Liver (tissue), 9 donors: ENCODE results near the gene TLL2. TPM values are rescaled to one million over a fixed set of nuclear protein-coding genes. Genes with fewer than 3 reads are reported as not detected.

Experiments
- DNase-seq: peaks from one replicate; pipeline ENCODE4 v3.0.0-alpha.2; 2017; ENCODE audit warnings: low spot score
- H3K27ac ChIP-seq, 2 donors: one replicate each; pipeline ENCODE4 v1.7.0; 2013; ENCODE audit warnings: inconsistent platforms in 2 of 2, low read length in 2 of 2, control low read depth in 1 of 2, low read depth in 1 of 2, mild to moderate bottlenecking in 1 of 2
- H3K27me3 ChIP-seq, 4 donors: one replicate each; pipeline versions ENCODE4 v1.6.1 to v1.7.0; 2013; ENCODE audit warnings: low read length in 3 of 4, inconsistent platforms in 1 of 4, mild to moderate bottlenecking in 1 of 4, moderate library complexity in 1 of 4; ENCODE audit not compliant: control insufficient read depth in 4 of 4, insufficient read depth in 4 of 4
- H3K36me3 ChIP-seq, 4 donors: one replicate each; pipeline versions ENCODE4 v1.6.1 to v1.7.0; 2013; ENCODE audit warnings: low read length in 3 of 4, mild to moderate bottlenecking in 3 of 4, low read depth in 1 of 4, moderate library complexity in 1 of 4; ENCODE audit not compliant: control insufficient read depth in 4 of 4, insufficient read depth in 3 of 4
- H3K4me1 ChIP-seq, 4 donors: one replicate each; pipeline versions ENCODE4 v1.6.1 to v1.7.0; 2013; ENCODE audit warnings: low read length in 3 of 4, mild to moderate bottlenecking in 3 of 4, moderate library complexity in 1 of 4; ENCODE audit not compliant: control insufficient read depth in 4 of 4, insufficient read depth in 4 of 4
- H3K4me3 ChIP-seq, 3 donors: one replicate each; pipeline versions ENCODE4 v1.6.1 to v1.7.0; 2013; ENCODE audit warnings: low read length in 3 of 3, control low read depth in 1 of 3, low read depth in 1 of 3, mild to moderate bottlenecking in 1 of 3
- H3K9ac ChIP-seq, 2 donors: one replicate each; pipeline ENCODE4 v1.7.0; 2013; ENCODE audit warnings: low read length in 2 of 2, mild to moderate bottlenecking in 2 of 2, moderate library complexity in 2 of 2, control low read depth in 1 of 2, low read depth in 1 of 2
- H3K9me3 ChIP-seq, 4 donors: one replicate each; pipeline versions ENCODE4 v1.6.1 to v1.7.0; 2013; ENCODE audit warnings: low read length in 3 of 4; ENCODE audit not compliant: control insufficient read depth in 4 of 4
- ATF3 ChIP-seq: IDR thresholded peaks from 2 replicates; pipeline ENCODE4 v1.6.1; 2016; ENCODE audit warnings: antibody characterized with exemption
- CTCF ChIP-seq: fragments of 150-350 bp; IDR thresholded peaks from 2 replicates; pipeline ENCODE4 v1.5.1; 2017; ENCODE audit warnings: improper control_type of control experiment, low read depth, low read length; ENCODE audit not compliant: missing input control
- EGR1 ChIP-seq, 2 donors: IDR thresholded peaks; 2 replicates each; pipeline ENCODE4 v1.6.1; 2016 to 2018; ENCODE audit warnings: antibody characterized with exemption in 2 of 2, low read depth in 2 of 2
- FOXA1 ChIP-seq: IDR thresholded peaks from 2 replicates; pipeline ENCODE4 v1.6.1; 2016; ENCODE audit warnings: antibody characterized with exemption
- FOXA2 ChIP-seq: IDR thresholded peaks from 2 replicates; pipeline ENCODE4 v1.6.1; 2016; ENCODE audit warnings: antibody characterized with exemption
- GABPA ChIP-seq, 2 donors: IDR thresholded peaks in 1 of 2; conservative IDR thresholded peaks in 1 of 2; 2 replicates each; pipeline ENCODE4 v1.6.1; 2016; ENCODE audit warnings: antibody characterized with exemption in 2 of 2, mild to moderate bottlenecking in 1 of 2, moderate library complexity in 1 of 2
- HNF4A ChIP-seq, 2 donors: conservative IDR thresholded peaks; 2 replicates each; pipeline ENCODE4 v1.6.1; 2016; ENCODE audit warnings: antibody characterized with exemption in 2 of 2, mild to moderate bottlenecking in 2 of 2
- HNF4G ChIP-seq: IDR thresholded peaks from 2 replicates; pipeline ENCODE4 v1.6.1; 2016; ENCODE audit warnings: antibody characterized with exemption
- JUND ChIP-seq, 2 donors: IDR thresholded peaks; 2 replicates each; pipeline ENCODE4 v1.6.1; 2016; ENCODE audit warnings: antibody characterized with exemption in 2 of 2
- NR2F2 ChIP-seq: IDR thresholded peaks from 2 replicates; pipeline ENCODE4 v1.6.1; 2016; ENCODE audit warnings: antibody characterized with exemption
- RAD21 ChIP-seq, 2 donors: IDR thresholded peaks; 2 replicates each; pipeline ENCODE4 v1.6.1; 2016; ENCODE audit warnings: antibody characterized with exemption in 2 of 2, mild to moderate bottlenecking in 2 of 2
- REST ChIP-seq: IDR thresholded peaks from 2 replicates; pipeline ENCODE4 v1.6.1; 2016; ENCODE audit warnings: antibody characterized with exemption, mild to moderate bottlenecking
- RXRA ChIP-seq, 2 donors: IDR thresholded peaks; 2 replicates each; pipeline ENCODE4 v1.6.1; 2017 to 2018; ENCODE audit warnings: antibody characterized with exemption in 2 of 2, mild to moderate bottlenecking in 1 of 2
- SP1 ChIP-seq: IDR thresholded peaks from 2 replicates; pipeline ENCODE4 v1.6.1; 2018; ENCODE audit warnings: antibody characterized with exemption, mild to moderate bottlenecking
- TAF1 ChIP-seq: conservative IDR thresholded peaks from 2 replicates; pipeline ENCODE4 v1.6.1; 2016; ENCODE audit warnings: antibody characterized with exemption, mild to moderate bottlenecking
- YY1 ChIP-seq: IDR thresholded peaks from 2 replicates; pipeline ENCODE4 v1.6.1; 2016; ENCODE audit warnings: antibody characterized with exemption, mild to moderate bottlenecking
- ZBTB33 ChIP-seq: IDR thresholded peaks from 2 replicates; pipeline ENCODE4 v1.6.1; 2016; ENCODE audit warnings: antibody characterized with exemption
- WGBS: extraction: QIAGEN DNeasy Blood & Tissue Kit; methylation state at CpG from one replicate; pipeline ENCODE4 v1.1.7; 2013; 5-methylcytosine and 5-hydroxymethylcytosine counted together
- polyA plus RNA-seq, 2 donors: library from polyadenylated mRNA; stranded (reverse) in 1 of 2; unstranded in 1 of 2; fragments of 200-250 nt in 1 of 2; fragments of >200 nt in 1 of 2; fragmentation: Nextera tagmentation in 1 of 2; extraction: Ambion mirVana in 1 of 2; gene quantifications; one replicate each; pipeline versions ENCODE4 v1.2.1 to v1.2.3, GENCODE V29; 2013 to 2015
- total RNA-seq, 2 donors: library from RNA; depleted of rRNA; stranded (reverse); fragments of >200 nt; gene quantifications; one replicate each; pipeline ENCODE4 v1.2.3, GENCODE V29; 2014
- donor health status: healthy.
- donor health status: healthy.
- donor health status: healthy.
- donor health status: healthy.
- donor health status: healthy.

TLL2 gene
- total and polyA plus RNA-seq, 4 donors: 0.06 to 0.19 (median 0.08) TPM; not detected in 1

GRCh38 chr10:96389785-96390184, 123.9 kb downstream of the TLL2 start:
- peaks cover 0 to 4% (median 0%) of the 10 kb centered on the region in 4 donors for H3K27me3 ChIP-seq
- TF ChIP-seq TAF1 (no peak), REST (no peak), ZBTB33 (no peak), RXRA (IDR thresholded peaks at IDR 0.05) (no peak), FOXA2 (no peak), RAD21 (IDR thresholded peaks at IDR 0.05) (no peak), NR2F2 (no peak), JUND (IDR thresholded peaks at IDR 0.05) (no peak), HNF4A (conservative IDR thresholded peaks at IDR 0.05) (no peak), YY1 (no peak), SP1 (no peak), CTCF (no peak), FOXA1 (no peak), GABPA (IDR thresholded peaks at IDR 0.05 in 1 of 2, conservative IDR thresholded peaks at IDR 0.05 in 1 of 2) (no peak)
- 74% methylated on average over 5 of the region's 5 CpGs for WGBS
- DNase-seq: no peak
- no peak overlapping the region for H3K9ac ChIP-seq
- H3K4me1 ChIP-seq: peaks cover 2 to 17% (median 11%) of the 10 kb centered on the region in 4 donors
- no peak overlapping the region for H3K4me3 ChIP-seq
- no peak overlapping the region for H3K27ac ChIP-seq
- no peaks in the 10 kb centered on the region for H3K36me3 ChIP-seq
- no peaks in the 10 kb centered on the region for H3K9me3 ChIP-seq

GRCh38 chr10:96387601-96388000, 126.1 kb downstream of the TLL2 start:
- no peak overlapping the region for H3K27ac ChIP-seq
- TF ChIP-seq YY1: no peak
- no peak for TF ChIP-seq FOXA2
- no peak for TF ChIP-seq EGR1 (IDR thresholded peaks at IDR 0.05; ENCODE audit: low read depth in 2 of 2)
- no peak for TF ChIP-seq RXRA (IDR thresholded peaks at IDR 0.05)
- no peak for TF ChIP-seq CTCF
- no peak for TF ChIP-seq HNF4G
- no peak for TF ChIP-seq FOXA1
- no peak for TF ChIP-seq ATF3
- TF ChIP-seq HNF4A (conservative IDR thresholded peaks at IDR 0.05): no peak
- TF ChIP-seq TAF1: no peak
- TF ChIP-seq NR2F2: no peak
- WGBS: 92% methylated on average over 7 of the region's 7 CpGs

More at GRCh38 chr10:96387601-96388000, 126.1 kb downstream of the TLL2 start:
- Histone ChIP-seq H3K4me1 (peaks cover 2 to 17% (median 11%) of the 10 kb centered on the region in 4 donors), H3K9me3 (no peaks in the 10 kb centered on the region), H3K27me3 (peaks cover 0 to 4% (median 0%) of the 10 kb centered on the region in 4 donors), H3K36me3 (no peaks in the 10 kb centered on the region), H3K9ac (no peak overlapping the region), H3K4me3 (no peak overlapping the region)
- DNase-seq: no peak
